ENCODE measurements around the gene PANX2. TPM values are rescaled to one million over a fixed set of nuclear protein-coding genes. Genes with fewer than 3 reads are reported as not detected.

The PANX2 gene
- total and polyA plus RNA-seq, 2 experiments from 2014 or later: 2.8 to 5.1 TPM

DNA sequence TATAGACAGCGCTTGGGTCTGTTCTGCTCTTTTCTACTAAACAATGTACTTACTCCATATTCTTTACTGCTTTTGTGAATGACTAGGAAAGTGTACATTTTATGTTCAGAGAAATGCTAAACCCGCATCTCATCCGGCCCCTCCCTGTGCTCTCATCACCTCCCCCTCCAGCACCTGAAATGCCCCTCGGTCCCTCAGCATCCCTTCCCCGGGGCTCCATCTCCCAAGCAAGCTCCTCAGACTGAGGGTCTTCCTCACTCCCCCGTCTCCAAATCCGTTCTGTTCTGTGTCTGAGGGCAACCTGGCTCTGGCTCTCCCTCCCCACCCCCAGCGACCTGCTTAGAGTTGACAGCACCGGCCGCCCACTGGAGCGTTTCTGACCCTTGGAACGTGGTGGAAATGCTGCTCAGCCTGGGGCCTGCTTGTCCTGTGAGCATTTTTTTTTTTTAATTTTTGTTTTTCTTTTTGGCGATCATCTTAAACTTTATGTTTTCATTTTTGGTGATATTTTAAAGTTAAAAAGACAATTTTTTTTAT is 31.7 kb downstream of the PANX2 start:
- H3K79me2 ChIP-seq (replicated peaks; ENCODE audit: insufficient read depth): peaks cover 21% of the 10 kb centered on the region
- peaks cover 27% of the 10 kb centered on the region for H3K36me3 Mint-ChIP-seq (ENCODE audit: low read depth)
- H3K27me3 ChIP-seq (ENCODE audit: insufficient read depth): peaks cover 9% of the 10 kb centered on the region; the same call in 1 of the 2 replicates
- no peak overlapping the region for H3K27ac ChIP-seq (ENCODE audit: low read depth)
- H3K27me3 Mint-ChIP-seq (ENCODE audit: insufficient read depth, low read depth, poor library complexity): peaks cover 9% of the 10 kb centered on the region
- no peaks in the 10 kb centered on the region; the same call in 1 of the 2 replicates for H3K36me3 ChIP-seq (ENCODE audit: insufficient read depth)
- ATAC-seq: no peak
- H3K4me3 ChIP-seq: peak overlapping the region; percentile 72
- H3K4me2 ChIP-seq: peak overlapping the region; percentile 92
- no peak for DNase-seq (ENCODE audit: low spot score)
- TF ChIP-seq POLR2AphosphoS5 (IDR thresholded peaks at IDR 0.05; ENCODE audit: low read depth): no peak
- TF ChIP-seq STAT1 (IDR thresholded peaks at IDR 0.05; ENCODE audit: unreplicated experiment): no peak
- TF ChIP-seq EZH2 (IDR thresholded peaks at IDR 0.05; ENCODE audit: low read depth, unreplicated experiment): no peak
- TF ChIP-seq, protein P1, sequence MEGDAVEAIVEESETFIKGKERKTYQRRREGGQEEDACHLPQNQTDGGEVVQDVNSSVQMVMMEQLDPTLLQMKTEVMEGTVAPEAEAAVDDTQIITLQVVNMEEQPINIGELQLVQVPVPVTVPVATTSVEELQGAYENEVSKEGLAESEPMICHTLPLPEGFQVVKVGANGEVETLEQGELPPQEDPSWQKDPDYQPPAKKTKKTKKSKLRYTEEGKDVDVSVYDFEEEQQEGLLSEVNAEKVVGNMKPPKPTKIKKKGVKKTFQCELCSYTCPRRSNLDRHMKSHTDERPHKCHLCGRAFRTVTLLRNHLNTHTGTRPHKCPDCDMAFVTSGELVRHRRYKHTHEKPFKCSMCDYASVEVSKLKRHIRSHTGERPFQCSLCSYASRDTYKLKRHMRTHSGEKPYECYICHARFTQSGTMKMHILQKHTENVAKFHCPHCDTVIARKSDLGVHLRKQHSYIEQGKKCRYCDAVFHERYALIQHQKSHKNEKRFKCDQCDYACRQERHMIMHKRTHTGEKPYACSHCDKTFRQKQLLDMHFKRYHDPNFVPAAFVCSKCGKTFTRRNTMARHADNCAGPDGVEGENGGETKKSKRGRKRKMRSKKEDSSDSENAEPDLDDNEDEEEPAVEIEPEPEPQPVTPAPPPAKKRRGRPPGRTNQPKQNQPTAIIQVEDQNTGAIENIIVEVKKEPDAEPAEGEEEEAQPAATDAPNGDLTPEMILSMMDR (conservative IDR thresholded peaks at IDR 0.05; ENCODE audit: low read depth in 2 of 2): no peak
- no peak for TF ChIP-seq EZH2phosphoT487 (IDR thresholded peaks at IDR 0.05; ENCODE audit: unreplicated experiment)
- TF ChIP-seq, protein P2, sequence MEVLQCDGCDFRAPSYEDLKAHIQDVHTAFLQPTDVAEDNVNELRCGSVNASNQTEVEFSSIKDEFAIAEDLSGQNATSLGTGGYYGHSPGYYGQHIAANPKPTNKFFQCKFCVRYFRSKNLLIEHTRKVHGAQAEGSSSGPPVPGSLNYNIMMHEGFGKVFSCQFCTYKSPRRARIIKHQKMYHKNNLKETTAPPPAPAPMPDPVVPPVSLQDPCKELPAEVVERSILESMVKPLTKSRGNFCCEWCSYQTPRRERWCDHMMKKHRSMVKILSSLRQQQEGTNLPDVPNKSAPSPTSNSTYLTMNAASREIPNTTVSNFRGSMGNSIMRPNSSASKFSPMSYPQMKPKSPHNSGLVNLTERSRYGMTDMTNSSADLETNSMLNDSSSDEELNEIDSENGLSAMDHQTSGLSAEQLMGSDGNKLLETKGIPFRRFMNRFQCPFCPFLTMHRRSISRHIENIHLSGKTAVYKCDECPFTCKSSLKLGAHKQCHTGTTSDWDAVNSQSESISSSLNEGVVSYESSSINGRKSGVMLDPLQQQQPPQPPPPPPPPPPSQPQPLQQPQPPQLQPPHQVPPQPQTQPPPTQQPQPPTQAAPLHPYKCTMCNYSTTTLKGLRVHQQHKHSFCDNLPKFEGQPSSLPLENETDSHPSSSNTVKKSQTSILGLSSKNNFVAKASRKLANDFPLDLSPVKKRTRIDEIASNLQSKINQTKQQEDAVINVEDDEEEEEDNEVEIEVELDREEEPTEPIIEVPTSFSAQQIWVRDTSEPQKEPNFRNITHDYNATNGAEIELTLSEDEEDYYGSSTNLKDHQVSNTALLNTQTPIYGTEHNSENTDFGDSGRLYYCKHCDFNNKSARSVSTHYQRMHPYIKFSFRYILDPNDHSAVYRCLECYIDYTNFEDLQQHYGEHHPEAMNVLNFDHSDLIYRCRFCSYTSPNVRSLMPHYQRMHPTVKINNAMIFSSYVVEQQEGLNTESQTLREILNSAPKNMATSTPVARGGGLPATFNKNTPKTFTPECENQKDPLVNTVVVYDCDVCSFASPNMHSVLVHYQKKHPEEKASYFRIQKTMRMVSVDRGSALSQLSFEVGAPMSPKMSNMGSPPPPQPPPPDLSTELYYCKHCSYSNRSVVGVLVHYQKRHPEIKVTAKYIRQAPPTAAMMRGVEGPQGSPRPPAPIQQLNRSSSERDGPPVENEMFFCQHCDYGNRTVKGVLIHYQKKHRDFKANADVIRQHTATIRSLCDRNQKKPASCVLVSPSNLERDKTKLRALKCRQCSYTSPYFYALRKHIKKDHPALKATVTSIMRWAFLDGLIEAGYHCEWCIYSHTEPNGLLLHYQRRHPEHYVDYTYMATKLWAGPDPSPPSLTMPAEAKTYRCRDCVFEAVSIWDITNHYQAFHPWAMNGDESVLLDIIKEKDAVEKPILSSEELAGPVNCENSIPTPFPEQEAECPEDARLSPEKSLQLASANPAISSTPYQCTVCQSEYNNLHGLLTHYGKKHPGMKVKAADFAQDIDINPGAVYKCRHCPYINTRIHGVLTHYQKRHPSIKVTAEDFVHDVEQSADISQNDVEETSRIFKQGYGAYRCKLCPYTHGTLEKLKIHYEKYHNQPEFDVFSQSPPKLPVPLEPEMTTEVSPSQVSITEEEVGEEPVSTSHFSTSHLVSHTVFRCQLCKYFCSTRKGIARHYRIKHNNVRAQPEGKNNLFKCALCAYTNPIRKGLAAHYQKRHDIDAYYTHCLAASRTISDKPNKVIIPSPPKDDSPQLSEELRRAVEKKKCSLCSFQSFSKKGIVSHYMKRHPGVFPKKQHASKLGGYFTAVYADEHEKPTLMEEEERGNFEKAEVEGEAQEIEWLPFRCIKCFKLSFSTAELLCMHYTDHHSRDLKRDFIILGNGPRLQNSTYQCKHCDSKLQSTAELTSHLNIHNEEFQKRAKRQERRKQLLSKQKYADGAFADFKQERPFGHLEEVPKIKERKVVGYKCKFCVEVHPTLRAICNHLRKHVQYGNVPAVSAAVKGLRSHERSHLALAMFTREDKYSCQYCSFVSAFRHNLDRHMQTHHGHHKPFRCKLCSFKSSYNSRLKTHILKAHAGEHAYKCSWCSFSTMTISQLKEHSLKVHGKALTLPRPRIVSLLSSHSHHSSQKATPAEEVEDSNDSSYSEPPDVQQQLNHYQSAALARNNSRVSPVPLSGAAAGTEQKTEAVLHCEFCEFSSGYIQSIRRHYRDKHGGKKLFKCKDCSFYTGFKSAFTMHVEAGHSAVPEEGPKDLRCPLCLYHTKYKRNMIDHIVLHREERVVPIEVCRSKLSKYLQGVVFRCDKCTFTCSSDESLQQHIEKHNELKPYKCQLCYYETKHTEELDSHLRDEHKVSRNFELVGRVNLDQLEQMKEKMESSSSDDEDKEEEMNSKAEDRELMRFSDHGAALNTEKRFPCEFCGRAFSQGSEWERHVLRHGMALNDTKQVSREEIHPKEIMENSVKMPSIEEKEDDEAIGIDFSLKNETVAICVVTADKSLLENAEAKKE (CRISPR knock-in tag; IDR thresholded peaks at IDR 0.05): no peak
- TF ChIP-seq JUNB (IDR thresholded peaks at IDR 0.05; ENCODE audit: unreplicated experiment): no peak
- TF ChIP-seq ZNF114 (CRISPR knock-in tag; IDR thresholded peaks at IDR 0.05): no peak
- TF ChIP-seq, protein P3, sequence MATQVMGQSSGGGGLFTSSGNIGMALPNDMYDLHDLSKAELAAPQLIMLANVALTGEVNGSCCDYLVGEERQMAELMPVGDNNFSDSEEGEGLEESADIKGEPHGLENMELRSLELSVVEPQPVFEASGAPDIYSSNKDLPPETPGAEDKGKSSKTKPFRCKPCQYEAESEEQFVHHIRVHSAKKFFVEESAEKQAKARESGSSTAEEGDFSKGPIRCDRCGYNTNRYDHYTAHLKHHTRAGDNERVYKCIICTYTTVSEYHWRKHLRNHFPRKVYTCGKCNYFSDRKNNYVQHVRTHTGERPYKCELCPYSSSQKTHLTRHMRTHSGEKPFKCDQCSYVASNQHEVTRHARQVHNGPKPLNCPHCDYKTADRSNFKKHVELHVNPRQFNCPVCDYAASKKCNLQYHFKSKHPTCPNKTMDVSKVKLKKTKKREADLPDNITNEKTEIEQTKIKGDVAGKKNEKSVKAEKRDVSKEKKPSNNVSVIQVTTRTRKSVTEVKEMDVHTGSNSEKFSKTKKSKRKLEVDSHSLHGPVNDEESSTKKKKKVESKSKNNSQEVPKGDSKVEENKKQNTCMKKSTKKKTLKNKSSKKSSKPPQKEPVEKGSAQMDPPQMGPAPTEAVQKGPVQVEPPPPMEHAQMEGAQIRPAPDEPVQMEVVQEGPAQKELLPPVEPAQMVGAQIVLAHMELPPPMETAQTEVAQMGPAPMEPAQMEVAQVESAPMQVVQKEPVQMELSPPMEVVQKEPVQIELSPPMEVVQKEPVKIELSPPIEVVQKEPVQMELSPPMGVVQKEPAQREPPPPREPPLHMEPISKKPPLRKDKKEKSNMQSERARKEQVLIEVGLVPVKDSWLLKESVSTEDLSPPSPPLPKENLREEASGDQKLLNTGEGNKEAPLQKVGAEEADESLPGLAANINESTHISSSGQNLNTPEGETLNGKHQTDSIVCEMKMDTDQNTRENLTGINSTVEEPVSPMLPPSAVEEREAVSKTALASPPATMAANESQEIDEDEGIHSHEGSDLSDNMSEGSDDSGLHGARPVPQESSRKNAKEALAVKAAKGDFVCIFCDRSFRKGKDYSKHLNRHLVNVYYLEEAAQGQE (IDR thresholded peaks at IDR 0.05; ENCODE audit: unreplicated experiment): no peak
- no peak for TF ChIP-seq CREB1 (CRISPR knock-in tag; IDR thresholded peaks at IDR 0.05; ENCODE audit: low read depth)
- TF ChIP-seq, protein P4, sequence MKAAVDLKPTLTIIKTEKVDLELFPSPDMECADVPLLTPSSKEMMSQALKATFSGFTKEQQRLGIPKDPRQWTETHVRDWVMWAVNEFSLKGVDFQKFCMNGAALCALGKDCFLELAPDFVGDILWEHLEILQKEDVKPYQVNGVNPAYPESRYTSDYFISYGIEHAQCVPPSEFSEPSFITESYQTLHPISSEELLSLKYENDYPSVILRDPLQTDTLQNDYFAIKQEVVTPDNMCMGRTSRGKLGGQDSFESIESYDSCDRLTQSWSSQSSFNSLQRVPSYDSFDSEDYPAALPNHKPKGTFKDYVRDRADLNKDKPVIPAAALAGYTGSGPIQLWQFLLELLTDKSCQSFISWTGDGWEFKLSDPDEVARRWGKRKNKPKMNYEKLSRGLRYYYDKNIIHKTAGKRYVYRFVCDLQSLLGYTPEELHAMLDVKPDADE (IDR thresholded peaks at IDR 0.05): no peak
- TF ChIP-seq ZNF331 (CRISPR knock-in tag; IDR thresholded peaks at IDR 0.05; ENCODE audit: low read depth): no peak
- TF ChIP-seq NANOG (IDR thresholded peaks at IDR 0.05; ENCODE audit: borderline replicate concordance): no peak
- H3K27ac Mint-ChIP-seq: no peak overlapping the region
- no peak overlapping the region for H2AFZ ChIP-seq
- peaks cover 14% of the 10 kb centered on the region for H3F3A ChIP-seq (replicated peaks; ENCODE audit: low read depth)
- peak overlapping the region; percentile 80 for H3K4me3 Mint-ChIP-seq
- H3K9me2 ChIP-seq (ENCODE audit: insufficient read depth): no peaks in the 10 kb centered on the region
- peaks cover 8% of the 10 kb centered on the region; the same call in 1 of the 2 replicates for H3K4me1 ChIP-seq (ENCODE audit: insufficient read depth)
- peaks cover 14% of the 10 kb centered on the region for H3K4me1 Mint-ChIP-seq
- peaks cover 13% of the 10 kb centered on the region for H4K20me1 ChIP-seq (replicated peaks; ENCODE audit: insufficient read depth)
- peaks cover 6% of the 10 kb centered on the region; the same call in 2 of the 3 replicates for H3K9me3 Mint-ChIP-seq
